Endodermal cell (in vitro differentiated cells): Measurements from ENCODE around the gene TLE5. TPM values are rescaled to one million over a fixed set of nuclear protein-coding genes. Genes with fewer than 3 reads are reported as not detected.
A peak's percentile ranks its signal among the peaks of the same experiment; 100 is the strongest.

Experiments
- DNase-seq: peaks from one replicate; pipeline ENCODE4 v3.0.0-alpha.2; 2017
- H3K27ac ChIP-seq: 2 replicates; pipeline ENCODE4 v1.5.1; 2013; ENCODE audit warnings: mild to moderate bottlenecking, low read depth, low read length, moderate library complexity
- H3K27me3 ChIP-seq: 2 replicates; pipeline ENCODE4 v1.6.1; 2013; ENCODE audit warnings: mild to moderate bottlenecking, low read length, moderate library complexity; ENCODE audit not compliant: insufficient read depth, control insufficient read depth, poor library complexity, severe bottlenecking
- H3K36me3 ChIP-seq: 2 replicates; pipeline ENCODE4 v1.7.0; 2013; ENCODE audit warnings: mild to moderate bottlenecking, low read length, moderate library complexity; ENCODE audit not compliant: control insufficient read depth, insufficient read depth
- H3K4me1 ChIP-seq: one replicate; pipeline ENCODE4 v1.7.0; 2013; ENCODE audit warnings: low read length; ENCODE audit not compliant: control insufficient read depth, insufficient read depth
- H3K4me3 ChIP-seq: 2 replicates; pipeline ENCODE4 v1.5.1; 2013; ENCODE audit warnings: mild to moderate bottlenecking, low read length, moderate library complexity
- H3K9ac ChIP-seq: 2 replicates; pipeline ENCODE4 v1.6.1; 2013; ENCODE audit warnings: mild to moderate bottlenecking, low read length, moderate library complexity; ENCODE audit not compliant: poor library complexity, severe bottlenecking; ENCODE audit errors: extremely low read depth
- H3K9me3 ChIP-seq: 2 replicates; pipeline ENCODE4 v1.6.1; 2013; ENCODE audit warnings: mild to moderate bottlenecking, low read length, moderate library complexity; ENCODE audit not compliant: control insufficient read depth
- H3K27ac Mint-ChIP-seq: 2 replicates; pipeline ENCODE4 v1.8.0; 2020; ENCODE audit warnings: mixed read lengths
- H3K27me3 Mint-ChIP-seq: 2 replicates; pipeline ENCODE4 v1.8.0; 2021; ENCODE audit warnings: mild to moderate bottlenecking, mixed read lengths; ENCODE audit not compliant: insufficient read depth
- H3K36me3 Mint-ChIP-seq: 2 replicates; pipeline ENCODE4 v1.8.0; 2020; ENCODE audit warnings: low read depth, mixed read lengths
- H3K4me1 Mint-ChIP-seq: 2 replicates; pipeline ENCODE4 v1.8.0; 2020; ENCODE audit warnings: mixed read lengths
- H3K4me3 Mint-ChIP-seq: 2 replicates; pipeline ENCODE4 v1.8.0; 2020; ENCODE audit warnings: mild to moderate bottlenecking, moderate library complexity, mixed read lengths
- H3K9me3 Mint-ChIP-seq: 2 replicates; pipeline ENCODE4 v1.8.0; 2020; ENCODE audit warnings: mild to moderate bottlenecking, mixed read lengths
- CTCF ChIP-seq: fragments of 200-600 bp; sonication (generic); conservative IDR thresholded peaks from 2 replicates; pipeline ENCODE4 v1.5.0; 2021; ENCODE audit warnings: antibody characterized with exemption, mild to moderate bottlenecking
- WGBS, 2 experiments: methylation state at CpG; one replicate each; pipeline versions ENCODE4 v1.1.5 to v1.1.7; 2013; ENCODE audit warnings: missing lambda C conversion rate in 2 of 2, mixed read lengths in 1 of 2; ENCODE audit not compliant: insufficient coverage in 1 of 2, insufficient read length in 1 of 2; 5-methylcytosine and 5-hydroxymethylcytosine counted together
- total RNA-seq, 2 donors: library from RNA; stranded (reverse); fragmentation: NEBNext Ultra II Directional in 1 of 2; extraction: Animal tissue kit (Norgen Biotek cat#: 25700) in 1 of 2; gene quantifications; 2 replicates in 1 of 2; 3 replicates in 1 of 2; pipeline ENCODE4 v1.2.1, GENCODE V29; 2021

Gene TLE5
- total RNA-seq, 2 donors from 2014 or later = 488 to 575 TPM

- no peak for DNase-seq
- H3K36me3 Mint-ChIP-seq = peaks cover 8% of the 10 kb centered on the region
- Histone ChIP-seq H3K27ac (no peak overlapping the region), H3K4me1 (no peaks in the 10 kb centered on the region), H3K9ac (no peak overlapping the region), H3K36me3 (peaks cover 9% of the 10 kb centered on the region), H3K27me3 (no peaks in the 10 kb centered on the region), H3K4me3 (no peak overlapping the region), H3K9me3 (no peaks in the 10 kb centered on the region)
- H3K4me1 Mint-ChIP-seq = peaks cover 14% of the 10 kb centered on the region
- 95 to 98% methylated on average over 22 to 37 of the region's 37 CpGs for WGBS, 2 experiments
- no peaks in the 10 kb centered on the region for H3K27me3 Mint-ChIP-seq
- no peak for TF ChIP-seq CTCF
- no peak overlapping the region for H3K4me3 Mint-ChIP-seq
- no peak overlapping the region for H3K27ac Mint-ChIP-seq
- no peaks in the 10 kb centered on the region for H3K9me3 Mint-ChIP-seq
Observed at GRCh38 chr19:3110126-3110825, 48.0 kb upstream of the TLE5 start.

- no peak overlapping the region for H3K4me3 Mint-ChIP-seq
- TF ChIP-seq CTCF = no peak
- no peak overlapping the region for H3K27ac ChIP-seq
- H3K27ac Mint-ChIP-seq = no peak overlapping the region
- H3K36me3 Mint-ChIP-seq = peaks cover 8% of the 10 kb centered on the region
- H3K9me3 Mint-ChIP-seq = no peaks in the 10 kb centered on the region
- H3K4me1 ChIP-seq = no peaks in the 10 kb centered on the region
- no peaks in the 10 kb centered on the region for H3K27me3 Mint-ChIP-seq
- H3K27me3 ChIP-seq = no peaks in the 10 kb centered on the region
- no peak overlapping the region for H3K9ac ChIP-seq
- peaks cover 14% of the 10 kb centered on the region for H3K4me1 Mint-ChIP-seq
- no peak for DNase-seq
- WGBS, 2 experiments = 93 to 96% methylated on average over 14 to 22 of the region's 22 CpGs
- no peak overlapping the region for H3K4me3 ChIP-seq
- no peaks in the 10 kb centered on the region for H3K9me3 ChIP-seq
- H3K36me3 ChIP-seq = peaks cover 5% of the 10 kb centered on the region
Observed at GRCh38 chr19:3109491-3109890, 47.2 kb upstream of the TLE5 start.

GRCh38 chr19:3108775-3109174 lies 46.5 kb upstream of the TLE5 start:
- no peaks in the 10 kb centered on the region for H3K9me3 ChIP-seq
- Mint-ChIP-seq H3K27ac (peak overlapping the region; percentile 89), H3K27me3 (no peaks in the 10 kb centered on the region), H3K4me1 (peaks cover 14% of the 10 kb centered on the region), H3K4me3 (no peak overlapping the region), H3K36me3 (peaks cover 8% of the 10 kb centered on the region), H3K9me3 (no peaks in the 10 kb centered on the region)
- H3K27ac ChIP-seq = no peak overlapping the region
- no peaks in the 10 kb centered on the region for H3K4me1 ChIP-seq
- DNase-seq = peak; percentile 91
- peaks cover 5% of the 10 kb centered on the region for H3K36me3 ChIP-seq
- H3K9ac ChIP-seq = no peak overlapping the region
- no peaks in the 10 kb centered on the region for H3K27me3 ChIP-seq
- 8 to 61% methylated on average over 2 to 5 of the region's 5 CpGs for WGBS, 2 experiments
- no peak overlapping the region for H3K4me3 ChIP-seq
- peak; percentile 94 for TF ChIP-seq CTCF
